MM.1S (cell line): ENCODE results near the gene ALDH3B1.

Source experiments
- DNase-seq: peaks from one replicate; pipeline ENCODE4 v3.0.0-alpha.2; 2015
- H2AFZ ChIP-seq: fragments of 300-600 bp; sonication (generic); 2 replicates; pipeline ENCODE4 v1.6.0; 2016; ENCODE audit warnings: antibody characterized with exemption, low read length
- H3F3A ChIP-seq: fragments of 300-600 bp; sonication (generic); 2 replicates; pipeline ENCODE4 v1.6.1; 2016; ENCODE audit warnings: mild to moderate bottlenecking, antibody characterized with exemption, low read length, moderate library complexity, mixed read lengths; ENCODE audit not compliant: insufficient read depth
- H3K27ac ChIP-seq: fragments of 300-600 bp; sonication (generic); 2 replicates; pipeline ENCODE4 v1.5.1; 2016; ENCODE audit warnings: mild to moderate bottlenecking, low read length
- H3K27me3 ChIP-seq: fragments of 300-600 bp; sonication (generic); replicated peaks from 2 replicates; pipeline ENCODE4 v1.6.0; 2016; ENCODE audit warnings: low read length; ENCODE audit not compliant: insufficient read depth
- H3K36me3 ChIP-seq: fragments of 300-600 bp; sonication (generic); replicated peaks from 2 replicates; pipeline ENCODE4 v1.6.1; 2016; ENCODE audit warnings: mild to moderate bottlenecking, low read length, mixed read lengths; ENCODE audit not compliant: insufficient read depth
- H3K4me1 ChIP-seq: fragments of 300-600 bp; sonication (generic); 2 replicates; pipeline ENCODE4 v1.6.1; 2016; ENCODE audit warnings: low read length, mixed read lengths
- H3K4me2 ChIP-seq: fragments of 300-600 bp; sonication (generic); 2 replicates; pipeline ENCODE4 v1.6.0; 2016; ENCODE audit warnings: low read depth, low read length
- H3K4me3 ChIP-seq: fragments of 300-600 bp; sonication (generic); 2 replicates; pipeline ENCODE4 v1.5.1; 2016; ENCODE audit warnings: low read length, mixed read lengths
- H3K79me2 ChIP-seq: fragments of 300-600 bp; sonication (generic); 2 replicates; pipeline ENCODE4 v1.6.1; 2016; ENCODE audit warnings: mixed run types, low read length, mixed read lengths
- H3K9ac ChIP-seq: fragments of 300-600 bp; sonication (generic); 2 replicates; pipeline ENCODE4 v1.6.1; 2016; ENCODE audit warnings: low read length, mixed read lengths
- H3K9me2 ChIP-seq: fragments of 300-600 bp; sonication (generic); replicated peaks from 2 replicates; pipeline ENCODE4 v1.6.1; 2016; ENCODE audit warnings: mild to moderate bottlenecking, low read length, mixed read lengths; ENCODE audit not compliant: insufficient read depth
- H3K9me3 ChIP-seq: fragments of 300-600 bp; sonication (generic); replicated peaks from 2 replicates; pipeline ENCODE4 v1.6.1; 2016; ENCODE audit warnings: mild to moderate bottlenecking, low read length, mixed read lengths; ENCODE audit not compliant: insufficient read depth
- H4K20me1 ChIP-seq: fragments of 300-600 bp; sonication (generic); 2 replicates; pipeline ENCODE4 v1.6.1; 2016; ENCODE audit warnings: mild to moderate bottlenecking, low read length, moderate library complexity, mixed read lengths; ENCODE audit not compliant: insufficient read depth
- CTCF ChIP-seq: fragments of 300-600 bp; sonication (generic); IDR thresholded peaks from 2 replicates; pipeline ENCODE4 v1.5.1; 2016; ENCODE audit warnings: antibody characterized with exemption, low read length, mixed read lengths
- EZH2 ChIP-seq: fragments of 300-600 bp; sonication (generic); optimal IDR thresholded peaks from 2 replicates; pipeline ENCODE3; 2017; ENCODE audit warnings: low read depth, mild to moderate bottlenecking, antibody characterized with exemption, low read length, mixed read lengths
- EZH2phosphoT487 ChIP-seq: fragments of 300-600 bp; sonication (generic); IDR thresholded peaks from 2 replicates; pipeline ENCODE4 v1.6.1; 2018; ENCODE audit warnings: antibody characterized with exemption, low read length

ALDH3B1 gene

DNA sequence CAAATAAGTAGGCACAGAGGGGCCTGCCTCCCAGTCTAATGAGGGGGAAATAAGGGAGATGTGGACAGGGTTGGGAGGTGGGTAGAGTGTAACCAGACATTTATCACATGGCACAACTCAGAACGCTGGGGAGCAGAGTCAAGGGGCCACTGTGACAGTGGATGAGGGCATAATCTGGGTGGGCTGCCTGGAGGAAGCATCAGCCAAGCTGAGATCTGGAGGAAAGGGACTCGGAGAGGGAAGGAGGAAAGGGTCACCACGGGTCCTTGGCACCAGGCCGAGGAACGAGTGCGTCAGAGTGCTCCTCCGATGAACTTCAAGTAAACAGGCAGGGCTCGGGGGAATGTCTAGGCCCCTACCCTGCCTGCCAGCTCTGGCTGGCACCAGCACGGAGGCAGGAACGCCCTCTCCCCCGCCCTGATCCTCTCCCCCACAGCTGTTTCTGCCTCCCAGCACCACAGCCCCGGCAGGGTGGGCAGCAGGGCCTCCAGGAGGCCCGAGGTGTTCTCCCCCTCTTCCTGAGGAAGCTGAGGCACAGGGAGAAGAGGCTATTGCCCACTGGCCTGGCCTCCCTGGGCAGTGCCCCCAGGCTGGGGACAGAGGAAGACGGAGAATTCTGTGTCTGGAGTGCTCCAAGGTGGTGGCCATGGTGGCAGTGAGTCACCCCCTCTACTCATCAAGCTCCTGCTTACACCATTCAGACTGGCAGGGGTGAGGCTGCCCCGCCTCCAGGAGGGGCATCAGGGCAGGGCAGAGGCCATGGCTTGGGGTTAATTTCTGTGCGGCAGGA, 4.2 kb downstream of the ALDH3B1 start:
- Histone ChIP-seq H3K36me3 (no peaks in the 10 kb centered on the region), H3K4me1 (peaks cover 35% of the 10 kb centered on the region), H2AFZ (no peak overlapping the region), H3K9me3 (no peaks in the 10 kb centered on the region), H3K27ac (no peak overlapping the region), H3F3A (peaks cover 18% of the 10 kb centered on the region), H3K9me2 (no peaks in the 10 kb centered on the region), H3K4me2 (0 out of 2 replicates have a peak overlapping the region, but pooled peaks have one; percentile 17), H3K4me3 (no peak overlapping the region), H3K79me2 (no peaks in the 10 kb centered on the region), H3K9ac (no peak overlapping the region), H4K20me1 (no peaks in the 10 kb centered on the region), H3K27me3 (no peaks in the 10 kb centered on the region)
- TF ChIP-seq EZH2phosphoT487 (no peak), EZH2 (no peak), CTCF (no peak)
- DNase-seq = no peak

GRCh38 chr11:68014947-68015447, 4.9 kb downstream of the ALDH3B1 start:
- Histone ChIP-seq H4K20me1 (no peaks in the 10 kb centered on the region), H3K27me3 (no peaks in the 10 kb centered on the region), H2AFZ (no peak overlapping the region), H3K27ac (no peak overlapping the region), H3K4me2 (no peak overlapping the region), H3F3A (peaks cover 12% of the 10 kb centered on the region; the same call in 1 of the 2 replicates), H3K9me3 (no peaks in the 10 kb centered on the region), H3K79me2 (no peaks in the 10 kb centered on the region), H3K4me1 (peaks cover 28% of the 10 kb centered on the region), H3K9ac (no peak overlapping the region), H3K36me3 (no peaks in the 10 kb centered on the region), H3K4me3 (no peak overlapping the region), H3K9me2 (no peaks in the 10 kb centered on the region)
- no peak for DNase-seq
- TF ChIP-seq EZH2 (no peak), EZH2phosphoT487 (no peak), CTCF (no peak)

DNA sequence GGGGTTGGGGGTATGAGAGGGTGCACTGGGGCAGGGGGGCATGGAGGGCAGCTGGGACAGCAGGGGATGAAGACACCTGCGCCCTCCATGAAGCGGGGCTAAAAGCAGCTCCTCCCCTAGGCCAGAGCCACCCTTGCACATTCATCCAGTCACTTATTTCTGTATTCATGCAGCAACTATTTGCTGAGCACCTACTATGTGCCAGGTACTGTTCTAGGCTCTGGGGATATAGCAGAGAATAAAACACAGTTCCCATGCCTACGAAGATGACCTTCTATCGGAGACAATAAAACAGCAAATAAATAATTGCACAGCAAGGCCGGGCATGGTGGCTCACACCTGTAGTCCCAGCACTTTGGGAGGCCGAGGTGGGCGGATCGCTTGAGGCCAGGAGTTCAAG, 5.3 kb downstream of the ALDH3B1 start:
- Histone ChIP-seq H3K4me2 (no peak overlapping the region), H2AFZ (no peak overlapping the region), H3K9me3 (no peaks in the 10 kb centered on the region), H3K79me2 (no peaks in the 10 kb centered on the region), H3K36me3 (no peaks in the 10 kb centered on the region), H3K9ac (no peak overlapping the region), H3K27me3 (no peaks in the 10 kb centered on the region), H4K20me1 (no peaks in the 10 kb centered on the region), H3F3A (peaks cover 8% of the 10 kb centered on the region; the same call in 1 of the 2 replicates), H3K9me2 (no peaks in the 10 kb centered on the region), H3K27ac (no peak overlapping the region), H3K4me1 (peaks cover 25% of the 10 kb centered on the region), H3K4me3 (no peak overlapping the region)
- TF ChIP-seq EZH2phosphoT487 = no peak
- no peak for TF ChIP-seq EZH2
- TF ChIP-seq CTCF = no peak
- no peak for DNase-seq
